ENCODE measurements around the gene CTSG. TPM values are rescaled to one million over a fixed set of nuclear protein-coding genes. Genes with fewer than 3 reads are reported as not detected.
"Not testable (repeated sequence)": the region's sequence is repeated elsewhere in the genome, so short reads cannot be mapped to it uniquely, and the experiment has no call there.

CTSG gene
- total RNA-seq, 4 donors from 2014 or later = 1.1 to 24.4 TPM; not detected in 2

DNA sequence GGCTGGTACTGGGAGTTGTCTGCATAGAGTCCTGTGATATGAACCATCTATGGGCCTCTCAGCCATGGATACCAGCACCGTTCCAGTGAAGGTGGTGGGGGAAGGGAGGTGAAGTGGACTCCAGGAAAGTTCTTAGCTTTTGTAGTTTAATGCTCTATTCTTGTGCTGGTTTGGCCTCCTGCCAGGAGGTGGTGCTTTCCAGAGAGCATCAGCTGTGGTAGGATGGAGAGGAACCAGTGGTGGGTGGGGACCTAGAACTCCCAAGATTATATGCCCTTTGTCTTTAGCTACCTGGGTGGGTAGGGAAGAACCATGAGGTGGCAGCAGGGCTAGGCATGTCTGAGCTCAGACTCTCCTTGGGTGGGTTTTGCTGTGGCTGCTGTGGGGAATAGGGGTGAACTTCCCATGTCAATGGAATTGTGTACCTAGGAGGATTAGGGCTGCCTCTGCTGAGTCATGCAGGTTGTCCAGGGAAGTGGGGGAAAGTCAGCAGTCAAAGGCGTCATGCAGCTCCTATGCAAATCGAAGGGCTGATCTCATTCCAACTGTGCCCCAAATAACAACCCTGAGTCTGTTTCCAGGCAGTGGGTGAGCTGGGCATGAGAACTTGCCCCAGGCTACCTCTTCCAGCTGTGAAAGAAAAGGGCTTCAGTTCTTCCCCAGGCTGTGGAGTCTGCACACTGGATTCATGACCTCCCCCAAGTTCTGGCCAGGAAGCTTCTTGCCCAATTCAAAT is 19.2 kb upstream of the CTSG start:
- Histone ChIP-seq H3K4me3 (peak overlapping the region in 1 of 4 donors; percentile 12), H3K4me1 (peaks cover 0 to 7% (median 0%) of the 10 kb centered on the region in 3 donors), H3K36me3 (no peaks in the 10 kb centered on the region), H3K27me3 (no peaks in the 10 kb centered on the region), H3K27ac (peak overlapping the region in 1 of 4 donors; percentile 34), H3K9me3 (peaks cover 0 to 22% (median 0%) of the 10 kb centered on the region in 3 donors)
- TF ChIP-seq POLR2A (IDR thresholded peaks at IDR 0.05) = no peak
- TF ChIP-seq, protein P1, sequence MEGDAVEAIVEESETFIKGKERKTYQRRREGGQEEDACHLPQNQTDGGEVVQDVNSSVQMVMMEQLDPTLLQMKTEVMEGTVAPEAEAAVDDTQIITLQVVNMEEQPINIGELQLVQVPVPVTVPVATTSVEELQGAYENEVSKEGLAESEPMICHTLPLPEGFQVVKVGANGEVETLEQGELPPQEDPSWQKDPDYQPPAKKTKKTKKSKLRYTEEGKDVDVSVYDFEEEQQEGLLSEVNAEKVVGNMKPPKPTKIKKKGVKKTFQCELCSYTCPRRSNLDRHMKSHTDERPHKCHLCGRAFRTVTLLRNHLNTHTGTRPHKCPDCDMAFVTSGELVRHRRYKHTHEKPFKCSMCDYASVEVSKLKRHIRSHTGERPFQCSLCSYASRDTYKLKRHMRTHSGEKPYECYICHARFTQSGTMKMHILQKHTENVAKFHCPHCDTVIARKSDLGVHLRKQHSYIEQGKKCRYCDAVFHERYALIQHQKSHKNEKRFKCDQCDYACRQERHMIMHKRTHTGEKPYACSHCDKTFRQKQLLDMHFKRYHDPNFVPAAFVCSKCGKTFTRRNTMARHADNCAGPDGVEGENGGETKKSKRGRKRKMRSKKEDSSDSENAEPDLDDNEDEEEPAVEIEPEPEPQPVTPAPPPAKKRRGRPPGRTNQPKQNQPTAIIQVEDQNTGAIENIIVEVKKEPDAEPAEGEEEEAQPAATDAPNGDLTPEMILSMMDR (IDR thresholded peaks at IDR 0.05) = no peak
- no peak for DNase-seq
- WGBS, 2 donors = 33 to 37% methylated on average over 3 of the region's 3 CpGs
- intact Hi-C loops (cut with DNase I) = no loop called here

- WGBS, 2 donors = 71 to 72% methylated on average over 2 of the region's 2 CpGs
- H3K36me3 ChIP-seq; intact Hi-C loops (cut with DNase I): not testable (repeated sequence)
These were observed 15.0 kb upstream of the CTSG start for GRCh38 chr14:24591004-24591403.

GRCh38 chr14:24584402-24584801 is 8.4 kb upstream of the CTSG start:
- H3K27ac ChIP-seq; H3K27me3 ChIP-seq; H3K36me3 ChIP-seq; DNase-seq; intact Hi-C loops (cut with DNase I); H3K4me3 ChIP-seq; H3K4me1 ChIP-seq: not testable (repeated sequence)
- peaks cover 0 to 15% (median 3%) of the 10 kb centered on the region in 3 donors for H3K9me3 ChIP-seq
- 83 to 93% methylated on average over 3 of the region's 3 CpGs for WGBS, 2 donors

More at GRCh38 chr14:24591004-24591403, 15.0 kb upstream of the CTSG start:
- not testable (repeated sequence) for H3K4me1 ChIP-seq, H3K27ac ChIP-seq, H3K4me3 ChIP-seq, DNase-seq, H3K27me3 ChIP-seq
- H3K9me3 ChIP-seq = peaks cover 0 to 16% (median 3%) of the 10 kb centered on the region in 3 donors

DNA sequence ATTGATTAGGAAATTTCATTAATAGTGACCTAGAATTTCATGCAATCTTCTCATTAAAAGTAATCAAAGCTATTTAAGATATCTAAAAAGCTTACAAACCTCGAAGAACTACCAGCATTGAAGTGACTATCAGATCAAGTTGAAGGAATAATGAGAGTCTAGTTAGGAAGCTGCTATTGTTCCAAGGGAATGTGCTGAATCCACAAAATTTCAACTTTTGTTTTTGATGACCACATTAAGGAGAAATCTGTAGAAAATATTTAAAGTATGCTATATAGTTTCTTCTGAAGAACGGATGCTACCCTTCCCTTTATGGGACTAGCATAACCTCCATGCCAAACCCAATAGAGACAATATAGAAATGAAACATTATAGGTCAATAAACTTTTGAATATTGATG is 2.5 kb upstream of the CTSG start:
- Histone ChIP-seq H3K27ac (no peak overlapping the region), H3K9me3 (peaks cover 0 to 5% (median 0%) of the 10 kb centered on the region in 3 donors), H3K27me3 (peaks cover 0 to 8% (median 0%) of the 10 kb centered on the region in 4 donors), H3K4me1 (no peaks in the 10 kb centered on the region), H3K36me3 (no peaks in the 10 kb centered on the region), H3K4me3 (no peak overlapping the region)
- no peak for DNase-seq
- 62 to 63% methylated on average over 2 of the region's 2 CpGs for WGBS, 2 donors
- intact Hi-C loops (cut with DNase I) = no loop called here
- TF ChIP-seq POLR2A (IDR thresholded peaks at IDR 0.05) = no peak
- TF ChIP-seq, protein P1 (IDR thresholded peaks at IDR 0.05) = no peak

- no peak for DNase-seq
- intact Hi-C loops (cut with DNase I) = no loop called here
- TF ChIP-seq, protein P1 (IDR thresholded peaks at IDR 0.05) = no peak
- TF ChIP-seq POLR2A (IDR thresholded peaks at IDR 0.05) = no peak
- Histone ChIP-seq H3K27ac (no peak overlapping the region), H3K9me3 (no peaks in the 10 kb centered on the region), H3K36me3 (no peaks in the 10 kb centered on the region), H3K4me1 (no peaks in the 10 kb centered on the region), H3K27me3 (peaks cover 0 to 10% (median 0%) of the 10 kb centered on the region in 4 donors), H3K4me3 (no peak overlapping the region)
- 67 to 73% methylated on average over 5 of the region's 5 CpGs for WGBS, 2 donors
These were observed 721 bp upstream of the CTSG start for GRCh38 chr14:24576771-24577170.

DNA sequence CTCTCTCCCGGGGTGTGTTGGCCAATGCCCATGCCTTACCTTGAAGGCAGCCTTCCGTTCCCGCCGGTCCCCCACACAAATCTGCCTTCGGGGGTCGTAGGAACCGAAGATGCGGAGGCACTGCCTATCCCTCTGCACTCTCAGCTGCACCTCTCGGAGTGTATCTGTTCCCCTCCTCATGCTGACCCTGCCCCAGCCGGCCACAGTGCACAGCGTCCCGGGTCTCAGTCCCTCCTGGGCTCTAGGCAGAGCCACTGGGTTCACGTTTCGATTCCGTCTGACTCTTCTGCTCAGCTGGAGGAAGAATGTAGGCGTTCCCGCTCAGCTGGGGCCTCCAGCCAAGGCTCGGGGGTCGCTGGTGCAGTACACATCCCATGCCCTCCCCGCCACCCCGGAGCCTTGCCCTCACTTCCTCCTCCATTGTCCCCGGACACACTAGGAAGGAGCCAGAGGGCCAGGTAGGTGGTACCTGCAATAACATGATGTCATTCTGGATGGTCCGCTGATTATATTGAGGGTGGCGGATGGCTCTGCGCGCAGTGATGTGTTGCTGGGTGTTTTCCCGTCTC is 1.8 kb downstream of the CTSG start:
- H3K4me3 ChIP-seq = no peak overlapping the region
- no peaks in the 10 kb centered on the region for H3K4me1 ChIP-seq
- no peak for TF ChIP-seq POLR2A (IDR thresholded peaks at IDR 0.05)
- TF ChIP-seq, protein P1 (IDR thresholded peaks at IDR 0.05) = no peak
- no peak for DNase-seq
- intact Hi-C loops (cut with DNase I) = no loop called here
- H3K27ac ChIP-seq = no peak overlapping the region
- WGBS, 2 donors = 81 to 90% methylated on average over 14 to 23 of the region's 27 CpGs
- no peaks in the 10 kb centered on the region for H3K36me3 ChIP-seq
- H3K9me3 ChIP-seq = no peaks in the 10 kb centered on the region
- H3K27me3 ChIP-seq = peaks cover 0 to 10% (median 0%) of the 10 kb centered on the region in 4 donors
